HG03066 (cell line): ENCODE measurements around the gene OLFML3.

Experiments
- ATAC-seq: cut with Tn5 transposase; IDR thresholded peaks from one replicate; pipeline ENCODE4 v1.9.1; 2021; ENCODE audit warnings: low read depth; ENCODE audit not compliant: unreplicated experiment

Gene OLFML3

DNA sequence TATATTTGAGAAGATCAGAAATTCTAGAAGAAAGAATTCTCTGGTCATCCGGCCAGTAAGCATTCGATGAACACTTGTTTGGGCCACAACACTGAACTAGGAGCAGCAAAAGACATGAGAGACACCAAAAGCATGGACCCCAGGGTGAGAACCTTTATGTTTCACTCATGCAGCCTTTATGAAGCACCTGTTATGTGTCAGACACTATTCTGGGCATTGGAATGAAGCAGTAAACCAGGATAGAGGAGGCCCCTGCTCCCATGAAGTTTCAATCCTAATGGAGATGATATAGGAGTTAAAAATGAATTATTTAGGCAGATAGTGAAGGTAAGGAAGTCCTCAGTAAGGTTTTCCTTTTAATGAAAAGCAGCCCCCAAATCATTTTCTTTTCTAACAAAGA is 43.6 kb downstream of the OLFML3 start:
- ATAC-seq = no peak

DNA sequence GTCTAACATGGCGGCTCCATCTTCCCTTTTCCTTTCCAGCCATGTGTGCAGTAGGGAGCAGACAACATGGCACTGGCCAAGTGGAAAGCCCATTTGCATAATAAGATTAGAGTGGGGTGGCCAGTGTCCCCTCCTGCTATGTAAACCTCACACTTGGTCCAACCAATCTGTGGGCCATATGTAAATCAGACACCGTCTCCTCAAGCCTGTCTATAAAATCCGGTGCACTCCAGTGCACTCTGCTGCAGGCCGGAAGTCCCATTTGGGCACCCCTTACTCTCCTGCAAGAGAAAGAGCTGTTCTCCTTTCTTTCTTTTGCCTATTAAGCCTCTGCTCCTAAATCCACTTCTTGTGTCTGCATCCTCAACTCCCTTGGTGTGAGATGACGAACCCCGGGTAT is 44.1 kb downstream of the OLFML3 start:
- ATAC-seq = no peak

DNA sequence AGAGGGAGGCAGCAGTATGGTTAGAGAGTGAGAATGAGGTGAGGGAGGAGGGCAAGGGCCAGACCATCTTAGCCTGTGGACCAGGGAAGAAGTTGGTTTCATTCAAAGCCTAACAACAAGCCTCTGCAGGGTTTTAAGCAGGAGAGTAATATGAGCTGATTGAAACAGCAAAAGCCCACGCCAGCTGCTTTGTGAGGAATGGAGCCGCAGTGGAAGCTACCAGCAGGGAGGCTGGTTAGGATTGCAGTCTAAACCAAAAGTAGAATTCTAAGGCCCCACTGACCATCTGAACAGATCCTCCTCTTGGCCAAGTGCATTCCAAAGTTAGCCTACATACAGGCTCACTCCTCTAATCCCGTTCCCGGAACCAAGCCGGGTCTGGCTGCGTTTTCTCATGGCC is 44.8 kb downstream of the OLFML3 start:
- no peak for ATAC-seq

DNA sequence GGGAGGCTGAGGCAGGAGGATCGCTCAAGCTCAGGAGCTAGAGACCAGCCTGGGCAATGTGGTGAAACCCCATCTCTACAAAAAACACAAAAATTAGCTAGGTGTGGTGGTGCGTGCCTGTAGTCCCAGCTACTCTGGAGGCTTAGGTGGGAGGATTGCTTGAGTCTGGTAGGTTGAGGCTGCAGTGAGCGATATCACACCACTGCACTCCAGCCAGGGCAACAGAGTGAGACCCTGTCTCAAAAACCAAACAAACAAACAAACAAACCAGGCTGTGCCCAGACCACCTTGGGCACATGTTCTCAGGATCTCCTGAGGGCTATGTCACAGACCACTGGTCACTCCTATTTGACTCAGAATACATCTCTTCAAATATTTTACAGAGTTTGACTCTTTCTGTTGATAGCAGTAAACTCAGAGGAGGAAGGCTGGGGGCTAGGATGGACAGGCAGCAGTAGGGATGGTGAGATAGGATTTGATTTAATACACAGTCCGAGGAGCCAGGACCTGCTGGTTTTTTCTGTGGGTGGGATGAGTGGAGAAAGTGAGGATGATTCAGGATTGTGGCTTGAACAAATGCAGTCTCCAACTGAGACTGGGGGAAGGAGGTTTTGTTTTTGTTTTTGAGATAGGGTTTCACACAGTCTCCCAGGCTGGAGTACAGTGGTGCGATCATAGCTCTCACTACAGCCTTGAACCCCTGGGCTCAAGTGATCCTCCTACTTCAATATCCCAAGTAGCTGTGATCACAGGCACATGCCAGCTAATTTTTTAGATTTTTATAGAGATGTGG is 46.5 kb downstream of the OLFML3 start:
- no peak for ATAC-seq

DNA sequence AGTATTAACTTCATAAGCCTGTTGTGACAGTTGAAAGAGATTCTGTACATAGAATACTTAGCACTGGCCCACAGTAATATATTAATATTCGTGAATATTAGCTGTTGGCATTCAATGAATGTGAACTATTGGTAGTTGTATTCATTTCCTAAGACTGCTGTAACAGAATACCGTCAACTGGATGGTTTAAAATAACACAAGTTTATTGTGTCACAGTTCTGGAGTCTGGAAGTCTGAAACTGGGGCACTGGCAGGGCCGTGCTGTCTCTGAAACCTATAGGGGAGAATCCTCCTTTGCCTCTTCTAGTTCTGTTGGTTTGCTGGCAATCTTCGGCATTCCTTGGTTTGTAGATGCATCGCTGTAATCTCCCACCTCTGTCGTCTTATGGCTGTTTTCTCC is 47.5 kb downstream of the OLFML3 start:
- ATAC-seq = no peak
